HepG2 (cell line): ENCODE results near the gene HMGB2. TPM values are rescaled to one million over a fixed set of nuclear protein-coding genes. Genes with fewer than 3 reads are reported as not detected.
A peak's percentile ranks its signal among the peaks of the same experiment; 100 is the strongest.

ENCODE experiments used
- ATAC-seq: fragments of 200-7000 bp; cut with Tn5 transposase; 3 replicates; pipeline ENCODE4 v1.9.1; 2020; ENCODE audit warnings: mild to moderate bottlenecking, moderate library complexity
- BruUV-seq: library from RNA; stranded (reverse); fragments of 400-500 nt; replicated peaks from 2 replicates; lab custom pipeline; 2021; lab: Mats Ljungman, UMichigan
- CTCF ChIA-PET: fragments of 300-600 bp; formaldehyde crosslinking; extraction: SDS; loops from one replicate; lab custom pipeline; 2021; ENCODE audit warnings: low total read pairs, inconsistent platforms, low intra/inter-chr PET ratio; lab: Yijun Ruan, JAX
- POLR2A ChIA-PET: fragments of 350-600 bp; sonication (Branson Sonifier 250); formaldehyde crosslinking; loops from one replicate; lab custom pipeline; 2020; ENCODE audit warnings: antibody characterized with exemption, inconsistent platforms; lab: Yijun Ruan, JAX
- DNase-seq: peaks from one replicate; pipeline ENCODE4 v3.0.0-alpha.2; 2015; ENCODE audit warnings: low spot score
- FAIRE-seq: peaks from 3 replicates; lab custom pipeline; 2011; peaks lifted over from hg19 to GRCh38; lab: Jason Lieb, UNC
- H2AFZ ChIP-seq: one replicate; pipeline ENCODE4 v1.6.1; 2011; ENCODE audit warnings: low read length, inconsistent platforms
- H3K27ac ChIP-seq: fragments of 300-600 bp; 3 replicates; pipeline ENCODE4 v1.8.0; 2011; ENCODE audit warnings: mixed run types, mild to moderate bottlenecking, mixed read lengths, low read length, inconsistent platforms; ENCODE audit not compliant: insufficient read depth; ENCODE audit errors: extremely low read length
- H3K27me3 ChIP-seq, 2 experiments: fragments of 200-600 bp in 1 of 2; 2 replicates in 1 of 2; 3 replicates in 1 of 2; pipeline versions ENCODE4 v1.6.0 to v1.8.0; 2011; ENCODE audit warnings: low read length in 2 of 2, mild to moderate bottlenecking in 2 of 2, moderate library complexity in 2 of 2, inconsistent platforms in 1 of 2; ENCODE audit not compliant: insufficient read depth in 2 of 2, control insufficient read depth in 1 of 2
- H3K36me3 ChIP-seq, 2 experiments: fragments of 200-600 bp in 1 of 2; replicated peaks in 1 of 2; 2 replicates in 1 of 2; 3 replicates in 1 of 2; pipeline versions ENCODE4 v1.5.1 to v1.8.0; 2011; ENCODE audit warnings: low read length in 2 of 2, inconsistent platforms in 1 of 2; ENCODE audit not compliant: insufficient read depth in 2 of 2, control insufficient read depth in 1 of 2
- H3K4me1 ChIP-seq: 2 replicates; pipeline ENCODE4 v1.5.1; 2012; ENCODE audit warnings: low read length, inconsistent platforms; ENCODE audit not compliant: insufficient read depth
- H3K4me2 ChIP-seq: 2 replicates; pipeline ENCODE4 v1.6.0; 2011; ENCODE audit warnings: low read depth, low read length, inconsistent platforms
- H3K4me3 ChIP-seq, 3 experiments: fragments of 200-600 bp in 1 of 3; sonication (generic), shearing (Covaris generic) in 1 of 3; replicated peaks in 1 of 3; 2 replicates each; pipeline ENCODE4 v1.5.1; 2011 to 2016; ENCODE audit warnings: low read length in 3 of 3, inconsistent platforms in 2 of 3, low read depth in 2 of 3, mild to moderate bottlenecking in 2 of 3, control low read depth in 1 of 3, mixed read lengths in 1 of 3; ENCODE audit not compliant: insufficient read depth in 1 of 3
- H3K79me2 ChIP-seq: one replicate; pipeline ENCODE4 v1.6.1; 2011; ENCODE audit warnings: low read length, inconsistent platforms; ENCODE audit not compliant: insufficient read depth
- H3K9ac ChIP-seq: 2 replicates; pipeline ENCODE4 v1.6.0; 2011; ENCODE audit warnings: mild to moderate bottlenecking, low read depth, low read length, inconsistent platforms; ENCODE audit not compliant: insufficient read depth
- H3K9me3 ChIP-seq: 2 replicates; pipeline ENCODE4 v1.5.1; 2012; ENCODE audit warnings: mild to moderate bottlenecking, low read length
- H4K20me1 ChIP-seq: 2 replicates; pipeline ENCODE4 v1.6.0; 2011; ENCODE audit warnings: inconsistent platforms, mild to moderate bottlenecking, low read length, moderate library complexity; ENCODE audit not compliant: insufficient read depth
- CTCF ChIP-seq: sonication (generic); formaldehyde crosslinking; IDR thresholded peaks from 2 replicates; pipeline ENCODE4 v1.5.0; 2020; ENCODE audit warnings: mild to moderate bottlenecking, missing genetic modification reagents, moderate library complexity
- UBTF ChIP-seq: sonication (generic); formaldehyde crosslinking; IDR thresholded peaks from 2 replicates; pipeline ENCODE4 v1.4.0; 2020; ENCODE audit warnings: mild to moderate bottlenecking, missing genetic modification reagents
- ZFP62 ChIP-seq: sonication (generic); formaldehyde crosslinking; IDR thresholded peaks from 2 replicates; pipeline ENCODE4 v1.4.0; 2020; ENCODE audit warnings: missing genetic modification reagents
- WGBS: methylation state at CpG from one replicate; pipeline ENCODE4 v1.1.6; 2017; ENCODE audit warnings: low lambda C conversion rate; 5-methylcytosine and 5-hydroxymethylcytosine counted together
- in situ Hi-C: cut with HindIII; loops from 2 replicates; pipeline ENCODE4 v1.10.0; 2017; ENCODE audit warnings: low pct_unique_long_range_greater_than_20kb; ENCODE audit not compliant: extremely low pct_ligation_motif_present
- intact Hi-C: fragments of 100-400 bp; cut with micrococcal nuclease; formaldehyde crosslinking; loops from one replicate; pipeline ENCODE4 v1.10.0; 2022; ENCODE audit not compliant: unreplicated experiment
- polyA plus RNA-seq, 8 experiments: library from polyadenylated mRNA; depleted of rRNA in 3 of 8; stranded (reverse) in 7 of 8; unstranded in 1 of 8; fragments of >200 nt; fragmentation: Illumina TruSeq in 4 of 8; extraction: Trizol in 4 of 8; gene quantifications; 2 replicates each; pipeline versions ENCODE4 v1.2.1 to v1.2.3, GENCODE V29; 2011 to 2016; ENCODE audit warnings: low read depth in 4 of 8, missing spikeins in 1 of 8, mixed read lengths in 1 of 8; ENCODE audit not compliant: insufficient read depth in 1 of 8
- total RNA-seq, 5 experiments: library from RNA; depleted of rRNA; stranded (reverse); fragments of >200 nt; fragmentation: Illumina TruSeq; extraction: Trizol; gene quantifications; 2 replicates each; pipeline ENCODE4 v1.2.3, GENCODE V29; 2016; ENCODE audit warnings: low read depth in 1 of 5

The HMGB2 gene
- total and polyA plus RNA-seq, 2 of the 13 experiments (the other 11 are each of a cell fraction or from before 2014, with no cell fraction given), result 90.5 to 332 TPM

GRCh38 chr4:173301518-173302201, 32.5 kb downstream of the HMGB2 start:
- ATAC-seq (no peak), FAIRE-seq (no peak), DNase-seq (no peak)
- no peak for TF ChIP-seq ZFP62 (CRISPR knock-in tag)
- TF ChIP-seq CTCF (CRISPR knock-in tag), result peak; percentile 17; the same call in 1 of the 2 replicates
- no peak for TF ChIP-seq UBTF (CRISPR knock-in tag)
- no peaks in the 10 kb centered on the region for H3K9me3 ChIP-seq
- no peak overlapping the region for H3K27ac ChIP-seq
- H3K36me3 ChIP-seq, result no peaks in the 10 kb centered on the region
- no peak overlapping the region for H3K9ac ChIP-seq
- no TSS peak for BruUV-seq
- no peak overlapping the region for H3K4me2 ChIP-seq
- H3K27me3 ChIP-seq, result 0 out of 5 replicates have a peak, but pooled peaks cover 0 to 6% of the 10 kb centered on the region in 2 experiments
- POLR2A ChIA-PET, result no interaction called here
- H4K20me1 ChIP-seq, result no peaks in the 10 kb centered on the region; the same call in 1 of the 2 replicates
- no peaks in the 10 kb centered on the region for H3K4me1 ChIP-seq
- no peak overlapping the region for H3K4me3 ChIP-seq
- in situ Hi-C loops (no loop called here), intact Hi-C loops (no loop called here)
- CTCF ChIA-PET, result no interaction called here
- 18% methylated on average over 5 of the region's 5 CpGs for WGBS
- H3K79me2 ChIP-seq, result no peaks in the 10 kb centered on the region
- H2AFZ ChIP-seq, result no peak overlapping the region
